GM12872 (cell line): ENCODE measurements around the gene HSPB2.

Source experiments
- CTCF ChIP-seq: IDR thresholded peaks from 3 replicates; pipeline ENCODE4 v1.5.1; 2011; ENCODE audit warnings: low read depth, mild to moderate bottlenecking, low read length, moderate library complexity; ENCODE audit not compliant: insufficient read depth

Gene HSPB2

GRCh38 chr11:111923951-111924350 is 11.4 kb downstream of the HSPB2 start:
- TF ChIP-seq CTCF, result no peak

- no peak for TF ChIP-seq CTCF
These were observed 13.4 kb downstream of the HSPB2 start for GRCh38 chr11:111925953-111926352.

GRCh38 chr11:111926505-111927391 is 14.2 kb downstream of the HSPB2 start:
- TF ChIP-seq CTCF, result no peak

GRCh38 chr11:111930472-111930871 is 17.9 kb downstream of the HSPB2 start:
- no peak for TF ChIP-seq CTCF

GRCh38 chr11:111932611-111932950 is 20.0 kb downstream of the HSPB2 start:
- no peak for TF ChIP-seq CTCF

GRCh38 chr11:111933872-111934271 is 21.3 kb downstream of the HSPB2 start:
- no peak for TF ChIP-seq CTCF

GRCh38 chr11:111934306-111934705 is 21.8 kb downstream of the HSPB2 start:
- no peak for TF ChIP-seq CTCF
